SK-N-SH (cell line): ENCODE data around the gene CD69. TPM values are rescaled to one million over a fixed set of nuclear protein-coding genes. Genes with fewer than 3 reads are reported as not detected.

Experiments used
- CTCF ChIA-PET: fragments of 300-600, 350-600 bp; formaldehyde crosslinking; extraction: SDS; loops from one replicate; lab custom pipeline; 2021; lab: Yijun Ruan, JAX
- POLR2A ChIA-PET: fragments of 350-600 bp; sonication (Branson Sonifier 250); formaldehyde crosslinking; extraction: SDS; loops from one replicate; lab custom pipeline; 2020; ENCODE audit warnings: antibody characterized with exemption, inconsistent platforms; lab: Yijun Ruan, JAX
- DNase-seq: peaks from one replicate; pipeline ENCODE4 v3.0.0; 2012
- H2AFZ ChIP-seq: fragments of 200-600 bp; sonication (generic); 2 replicates; pipeline ENCODE4 v1.8.1; 2016; ENCODE audit warnings: antibody characterized with exemption, mild to moderate bottlenecking, low read depth
- H3F3A ChIP-seq: fragments of 200-600 bp; sonication (generic); replicated peaks from 2 replicates; pipeline ENCODE3; 2016; ENCODE audit warnings: antibody characterized with exemption, mild to moderate bottlenecking; ENCODE audit not compliant: insufficient read depth
- H3K27ac ChIP-seq, 2 experiments: fragments of 200-500 bp in 1 of 2; fragments of 200-600 bp in 1 of 2; sonication (Bioruptor generic) in 1 of 2; sonication (generic), shearing (Covaris generic) in 1 of 2; 2 replicates each; pipeline versions ENCODE4 v1.5.1 to v1.6.1; 2014 to 2016; ENCODE audit warnings: low read depth in 2 of 2, inconsistent platforms in 1 of 2, low read length in 1 of 2, mild to moderate bottlenecking in 1 of 2, mixed read lengths in 1 of 2
- H3K27me3 ChIP-seq: fragments of 200-600 bp; sonication (generic), shearing (Covaris generic); 2 replicates; pipeline ENCODE4 v1.6.1; 2016; ENCODE audit warnings: mixed run types; ENCODE audit not compliant: insufficient read depth
- H3K36me3 ChIP-seq, 2 experiments: fragments of 200-500 bp in 1 of 2; fragments of 200-600 bp in 1 of 2; sonication (Bioruptor generic) in 1 of 2; sonication (generic) in 1 of 2; replicated peaks in 1 of 2; 2 replicates each; pipeline versions ENCODE3 to v1.5.1; 2014 to 2016; ENCODE audit warnings: low read length in 1 of 2, mild to moderate bottlenecking in 1 of 2; ENCODE audit not compliant: insufficient read depth in 2 of 2, control insufficient read depth in 1 of 2
- H3K4me1 ChIP-seq, 2 experiments: fragments of 200-500 bp in 1 of 2; fragments of 200-600 bp in 1 of 2; sonication (Bioruptor generic) in 1 of 2; sonication (generic), shearing (Covaris generic) in 1 of 2; 2 replicates each; pipeline versions ENCODE4 v1.5.1 to v1.6.1; 2014 to 2016; ENCODE audit warnings: low read depth in 1 of 2, low read length in 1 of 2, mixed run types in 1 of 2; ENCODE audit not compliant: insufficient read depth in 2 of 2, control insufficient read depth in 1 of 2
- H3K4me2 ChIP-seq: fragments of 200-600 bp; sonication (generic), shearing (Covaris generic); 2 replicates; pipeline ENCODE4 v1.6.1; 2017; ENCODE audit warnings: mixed run types
- H3K4me3 ChIP-seq, 2 experiments: fragments of 200-500 bp in 1 of 2; fragments of 200-600 bp in 1 of 2; sonication (Bioruptor generic) in 1 of 2; sonication (generic), shearing (Covaris generic) in 1 of 2; 2 replicates each; pipeline versions ENCODE4 v1.5.1 to v1.8.1; 2014 to 2016; ENCODE audit warnings: low read depth in 2 of 2, inconsistent platforms in 1 of 2, low read length in 1 of 2, mild to moderate bottlenecking in 1 of 2, mixed read lengths in 1 of 2, moderate library complexity in 1 of 2
- H3K79me2 ChIP-seq: fragments of 200-600 bp; sonication (generic); 2 replicates; pipeline ENCODE4 v1.8.1; 2017; ENCODE audit warnings: mild to moderate bottlenecking; ENCODE audit not compliant: insufficient read depth
- H3K9ac ChIP-seq: fragments of 200-600 bp; sonication (generic); 2 replicates; pipeline ENCODE4 v1.6.1; 2017; ENCODE audit warnings: mixed run types
- H3K9me2 ChIP-seq: fragments of 200-600 bp; sonication (generic); 2 replicates; pipeline ENCODE4 v1.6.1; 2017; ENCODE audit warnings: mixed run types
- H3K9me3 ChIP-seq: fragments of 200-600 bp; sonication (generic); 2 replicates; pipeline ENCODE4 v1.6.1; 2017; ENCODE audit warnings: mixed run types, mild to moderate bottlenecking, moderate library complexity
- H4K20me1 ChIP-seq: fragments of 200-600 bp; sonication (generic); 2 replicates; pipeline ENCODE4 v1.6.1; 2017; ENCODE audit warnings: mild to moderate bottlenecking, mixed run types; ENCODE audit not compliant: insufficient read depth
- CTCF ChIP-seq: fragments of 200-600 bp; sonication (generic); IDR thresholded peaks from 2 replicates; pipeline ENCODE4 v1.6.1; 2017; ENCODE audit warnings: antibody characterized with exemption, mild to moderate bottlenecking, moderate library complexity
- ELF1 ChIP-seq: IDR thresholded peaks from 2 replicates; pipeline ENCODE4 v1.4.0; 2012
- EP300 ChIP-seq, 2 experiments: IDR thresholded peaks; 2 replicates each; pipeline versions ENCODE4 v1.4.0 to v1.6.1; 2012; ENCODE audit warnings: borderline replicate concordance in 1 of 2, low read depth in 1 of 2, low read length in 1 of 2
- EZH2phosphoT487 ChIP-seq: fragments of 200-600 bp; sonication (generic); IDR thresholded peaks from 2 replicates; pipeline ENCODE4 v1.6.1; 2017; ENCODE audit warnings: low read depth, mixed run types, mild to moderate bottlenecking, antibody characterized with exemption, moderate library complexity, borderline replicate concordance
- FOSL2 ChIP-seq: IDR thresholded peaks from 2 replicates; pipeline ENCODE4 v1.4.0; 2012; ENCODE audit warnings: low read depth, mild to moderate bottlenecking, moderate library complexity, borderline replicate concordance
- FOXJ3 ChIP-seq: sonication (generic); formaldehyde crosslinking; IDR thresholded peaks from 2 replicates; pipeline ENCODE4 v1.5.1; 2020; ENCODE audit warnings: mild to moderate bottlenecking, missing genetic modification reagents
- MXI1 ChIP-seq: IDR thresholded peaks from 2 replicates; pipeline ENCODE4 v1.6.1; 2012; ENCODE audit warnings: mild to moderate bottlenecking, low read depth, low read length, improper control_type of control experiment
- NFIC ChIP-seq: IDR thresholded peaks from 2 replicates; pipeline ENCODE4 v1.4.0; 2012; ENCODE audit warnings: borderline replicate concordance
- NRF1 ChIP-seq: IDR thresholded peaks from 2 replicates; pipeline ENCODE4 v1.6.1; 2012; ENCODE audit warnings: low read depth, mild to moderate bottlenecking, low read length
- RAD21 ChIP-seq: IDR thresholded peaks from 2 replicates; pipeline ENCODE4 v1.6.1; 2012; ENCODE audit warnings: mild to moderate bottlenecking, low read length
- RCOR1 ChIP-seq: fragments of 150-350 bp; IDR thresholded peaks from 2 replicates; pipeline ENCODE4 v1.6.1; 2017; ENCODE audit warnings: antibody characterized with exemption, low read length
- RXRA ChIP-seq: IDR thresholded peaks from 2 replicates; pipeline ENCODE4 v1.4.0; 2012; ENCODE audit warnings: low read depth, mild to moderate bottlenecking, borderline replicate concordance
- SIN3A ChIP-seq: IDR thresholded peaks from 2 replicates; pipeline ENCODE4 v1.6.1; 2012; ENCODE audit warnings: low read depth, mild to moderate bottlenecking, low read length, moderate library complexity, borderline replicate concordance
- TCF12 ChIP-seq: IDR thresholded peaks from 2 replicates; pipeline ENCODE4 v1.4.0; 2012
- YY1 ChIP-seq: IDR thresholded peaks from 2 replicates; pipeline ENCODE4 v1.4.0; 2012; ENCODE audit warnings: low read depth, mild to moderate bottlenecking
- WGBS: methylation state at CpG from one replicate; pipeline ENCODE4 v1.1.6; 2017; ENCODE audit warnings: low lambda C conversion rate; 5-methylcytosine and 5-hydroxymethylcytosine counted together
- polyA plus RNA-seq, 3 experiments: library from polyadenylated mRNA; depleted of rRNA; stranded (reverse); fragments of >200 nt; gene quantifications; 2 replicates each; pipeline ENCODE4 v1.2.3, GENCODE V29; 2012
- TF ChIP-seq, protein P1 (sequence below): IDR thresholded peaks from 2 replicates; pipeline ENCODE4 v1.4.0; 2012; ENCODE audit warnings: low read depth, borderline replicate concordance

The CD69 gene
- polyA plus RNA-seq, 1 of the 3 experiments (the other 2 are of a cell fraction) = not detected

DNA sequence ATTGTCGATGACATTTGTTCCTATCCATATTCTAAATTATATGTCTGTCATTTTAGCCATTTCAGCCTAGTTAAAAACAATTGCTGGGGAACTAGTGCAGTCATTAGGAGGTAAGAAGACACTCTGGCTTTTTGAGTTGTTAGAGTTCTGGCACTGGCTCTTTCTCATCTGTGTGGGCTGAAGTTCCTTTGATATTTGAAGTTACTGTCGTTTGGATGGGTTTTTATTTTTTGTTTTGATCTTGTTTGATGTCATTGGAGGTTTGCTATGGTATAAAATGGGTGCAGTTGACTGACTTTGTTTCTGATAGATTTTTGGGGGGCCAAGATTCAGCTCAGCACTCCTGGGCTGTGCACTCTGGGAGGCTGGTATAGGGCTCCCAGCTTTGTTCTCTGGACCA lies 20.7 kb upstream of the CD69 start:
- Histone ChIP-seq H3K36me3 (no peaks in the 10 kb centered on the region), H4K20me1 (no peaks in the 10 kb centered on the region), H3K4me1 (no peaks in the 10 kb centered on the region), H3K4me3 (no peak overlapping the region), H3K27me3 (peaks cover 9% of the 10 kb centered on the region; the same call in 1 of the 2 replicates), H3F3A (no peaks in the 10 kb centered on the region), H2AFZ (no peak overlapping the region), H3K9me3 (no peaks in the 10 kb centered on the region), H3K9me2 (no peaks in the 10 kb centered on the region), H3K9ac (no peak overlapping the region), H3K79me2 (no peaks in the 10 kb centered on the region), H3K4me2 (no peak overlapping the region), H3K27ac (no peak overlapping the region)
- CTCF ChIA-PET = interaction anchor here (1.3 kb wide), 1 partner anchor 30 kb away, joined by 6 read pairs; no protein-coding TSS in a partner anchor
- POLR2A ChIA-PET = no interaction called here
- TF ChIP-seq YY1 (no peak), FOSL2 (no peak), EP300 (IDR thresholded peaks at IDR 0.05; ENCODE audit: borderline replicate concordance in 1 of 2, low read depth in 1 of 2, low read length in 1 of 2) (no peak), FOXJ3 (CRISPR knock-in tag) (no peak), MXI1 (no peak)
- no peak for DNase-seq
- WGBS = 26% methylated on average over 2 of the region's 2 CpGs

- H3K9me2 ChIP-seq = no peaks in the 10 kb centered on the region
- H3K79me2 ChIP-seq = no peaks in the 10 kb centered on the region
- H2AFZ ChIP-seq = no peak overlapping the region
- CTCF ChIA-PET = interaction anchor here (1.1 kb wide), 1 partner anchor 71 kb away, joined by 3 read pairs; no protein-coding TSS in a partner anchor
- no peak overlapping the region for H3K27ac ChIP-seq
- peaks cover 8% of the 10 kb centered on the region; the same call in 1 of the 2 replicates for H3K27me3 ChIP-seq
- no peaks in the 10 kb centered on the region for H4K20me1 ChIP-seq
- no peak for DNase-seq
- H3K9me3 ChIP-seq = no peaks in the 10 kb centered on the region
- no peak overlapping the region for H3K4me2 ChIP-seq
- H3F3A ChIP-seq = no peaks in the 10 kb centered on the region
- TF ChIP-seq, protein P1, sequence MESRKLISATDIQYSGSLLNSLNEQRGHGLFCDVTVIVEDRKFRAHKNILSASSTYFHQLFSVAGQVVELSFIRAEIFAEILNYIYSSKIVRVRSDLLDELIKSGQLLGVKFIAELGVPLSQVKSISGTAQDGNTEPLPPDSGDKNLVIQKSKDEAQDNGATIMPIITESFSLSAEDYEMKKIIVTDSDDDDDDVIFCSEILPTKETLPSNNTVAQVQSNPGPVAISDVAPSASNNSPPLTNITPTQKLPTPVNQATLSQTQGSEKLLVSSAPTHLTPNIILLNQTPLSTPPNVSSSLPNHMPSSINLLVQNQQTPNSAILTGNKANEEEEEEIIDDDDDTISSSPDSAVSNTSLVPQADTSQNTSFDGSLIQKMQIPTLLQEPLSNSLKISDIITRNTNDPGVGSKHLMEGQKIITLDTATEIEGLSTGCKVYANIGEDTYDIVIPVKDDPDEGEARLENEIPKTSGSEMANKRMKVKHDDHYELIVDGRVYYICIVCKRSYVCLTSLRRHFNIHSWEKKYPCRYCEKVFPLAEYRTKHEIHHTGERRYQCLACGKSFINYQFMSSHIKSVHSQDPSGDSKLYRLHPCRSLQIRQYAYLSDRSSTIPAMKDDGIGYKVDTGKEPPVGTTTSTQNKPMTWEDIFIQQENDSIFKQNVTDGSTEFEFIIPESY = no peak
- TF ChIP-seq EZH2phosphoT487 (no peak), ELF1 (no peak), FOSL2 (no peak), RCOR1 (no peak), MXI1 (no peak), NFIC (no peak), RAD21 (no peak), RXRA (no peak), NRF1 (no peak), CTCF (no peak), TCF12 (no peak), EP300 (IDR thresholded peaks at IDR 0.05; ENCODE audit: borderline replicate concordance in 1 of 2, low read depth in 1 of 2, low read length in 1 of 2) (no peak), SIN3A (no peak)
- no peaks in the 10 kb centered on the region for H3K36me3 ChIP-seq
- POLR2A ChIA-PET = no interaction called here
- 6% methylated on average over 4 of the region's 4 CpGs for WGBS
- no peaks in the 10 kb centered on the region for H3K4me1 ChIP-seq
- no peak overlapping the region for H3K9ac ChIP-seq
- no peak overlapping the region for H3K4me3 ChIP-seq
Observed at GRCh38 chr12:9779209-9779608, 18.5 kb upstream of the CD69 start.
